Calu3 (cell line): ENCODE measurements around the gene PLPP3. TPM values are rescaled to one million over a fixed set of nuclear protein-coding genes. Genes with fewer than 3 reads are reported as not detected.

Experiments used
- BruUV-seq: library from RNA; stranded (reverse); fragments of 400-500 nt; replicated peaks from 2 replicates; lab custom pipeline; 2021; lab: Mats Ljungman, UMichigan
- CTCF ChIA-PET: fragments of 300-600 bp; sonication (Branson Sonifier 250); formaldehyde crosslinking; loops from one replicate; lab custom pipeline; 2022; ENCODE audit warnings: antibody characterized with exemption; lab: Charles Lee
- DNase-seq: peaks from one replicate; pipeline ENCODE4 v3.0.0; 2022
- H3K27ac Mint-ChIP-seq: one replicate; pipeline ENCODE4 v1.8.0; 2022; ENCODE audit warnings: mixed read lengths; ENCODE audit not compliant: unreplicated experiment
- H3K27me3 Mint-ChIP-seq: one replicate; pipeline ENCODE4 v1.8.0; 2022; ENCODE audit warnings: mixed read lengths; ENCODE audit not compliant: unreplicated experiment
- H3K36me3 Mint-ChIP-seq: one replicate; pipeline ENCODE4 v1.8.0; 2022; ENCODE audit warnings: mild to moderate bottlenecking, moderate library complexity, mixed read lengths; ENCODE audit not compliant: insufficient read depth, unreplicated experiment
- H3K4me1 Mint-ChIP-seq: one replicate; pipeline ENCODE4 v1.8.0; 2022; ENCODE audit warnings: mild to moderate bottlenecking, low read depth, mixed read lengths; ENCODE audit not compliant: unreplicated experiment
- H3K4me3 Mint-ChIP-seq: one replicate; pipeline ENCODE4 v1.8.0; 2022; ENCODE audit warnings: mild to moderate bottlenecking, low read depth, moderate library complexity, mixed read lengths; ENCODE audit not compliant: unreplicated experiment
- H3K9me3 Mint-ChIP-seq: one replicate; pipeline ENCODE4 v1.8.0; 2022; ENCODE audit warnings: low read depth, mixed read lengths; ENCODE audit not compliant: unreplicated experiment
- intact Hi-C: fragments of 100-400 bp; cut with micrococcal nuclease; formaldehyde crosslinking; loops from one replicate; pipeline ENCODE4 v1.10.0; 2022; ENCODE audit not compliant: unreplicated experiment
- total RNA-seq: library from RNA; stranded (reverse); gene quantifications from 2 replicates; pipeline ENCODE4 v1.2.3, GENCODE V29; 2022
- TF ChIP-seq, protein P1 (sequence below): fragments of 200-600 bp; IDR thresholded peaks from one replicate; pipeline ENCODE4 v1.8.0; 2022; ENCODE audit warnings: antibody characterized with exemption; ENCODE audit not compliant: unreplicated experiment

Gene PLPP3
- total RNA-seq, 1 experiment from 2014 or later: 18.9 TPM

DNA sequence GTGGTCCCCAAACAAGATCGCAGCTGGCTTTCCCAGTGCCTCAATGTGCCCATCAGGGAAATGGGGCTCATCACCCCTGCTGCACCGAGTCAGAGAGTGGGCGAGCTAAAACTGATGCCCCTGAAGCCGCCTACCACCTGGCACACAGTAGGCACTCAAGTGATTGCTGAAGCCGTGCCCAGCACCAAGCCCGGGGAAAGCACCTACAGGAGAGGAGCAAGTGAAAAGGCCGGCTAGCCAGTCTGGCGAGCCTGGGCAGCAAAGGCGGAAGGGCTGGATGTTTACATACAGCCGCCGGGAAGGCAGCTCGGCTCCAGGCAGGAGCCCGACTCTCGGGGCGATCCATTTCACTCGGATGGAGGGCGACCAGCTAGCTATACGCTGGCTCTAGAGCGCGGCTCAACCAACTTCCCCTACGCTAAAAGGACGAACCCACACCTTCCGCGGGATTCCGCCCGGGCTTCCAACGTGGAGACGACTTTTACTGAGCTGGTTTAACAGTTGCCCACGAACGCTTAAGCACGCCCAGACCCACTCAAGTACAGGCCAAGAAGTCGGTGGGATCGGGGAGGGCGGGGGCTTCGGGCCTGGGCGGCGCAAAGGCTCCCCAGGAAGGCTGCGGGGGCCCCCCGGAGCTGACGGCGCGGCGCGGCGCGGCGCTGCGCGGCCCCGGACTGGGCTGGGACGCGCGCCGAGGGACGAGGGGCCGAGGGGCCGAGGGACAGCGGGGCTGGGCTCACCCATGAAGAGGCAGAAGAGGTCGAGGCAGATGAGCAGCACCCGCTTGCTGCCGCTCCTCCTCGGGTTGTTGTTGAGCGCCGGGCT, 1.0 kb downstream of the PLPP3 start:
- Mint-ChIP-seq H3K4me3 (peak overlapping the region; percentile 79), H3K27me3 (no peaks in the 10 kb centered on the region), H3K36me3 (peaks cover 38% of the 10 kb centered on the region), H3K9me3 (no peaks in the 10 kb centered on the region), H3K27ac (peak overlapping the region; percentile 48), H3K4me1 (peaks cover 38% of the 10 kb centered on the region)
- intact Hi-C loops: loop anchor here (2.0 to 5.0 kb wide), 4 partner anchors 106 to 388 kb away; no protein-coding TSS in a partner anchor
- BruUV-seq: no TSS peak
- DNase-seq: peak; percentile 65
- CTCF ChIA-PET: interaction anchor here (0.6 to 1.5 kb wide), 3 partner anchors 9 to 242 kb away, joined by 4 to 9 read pairs (median 4); no protein-coding TSS in a partner anchor
- TF ChIP-seq, protein P1, sequence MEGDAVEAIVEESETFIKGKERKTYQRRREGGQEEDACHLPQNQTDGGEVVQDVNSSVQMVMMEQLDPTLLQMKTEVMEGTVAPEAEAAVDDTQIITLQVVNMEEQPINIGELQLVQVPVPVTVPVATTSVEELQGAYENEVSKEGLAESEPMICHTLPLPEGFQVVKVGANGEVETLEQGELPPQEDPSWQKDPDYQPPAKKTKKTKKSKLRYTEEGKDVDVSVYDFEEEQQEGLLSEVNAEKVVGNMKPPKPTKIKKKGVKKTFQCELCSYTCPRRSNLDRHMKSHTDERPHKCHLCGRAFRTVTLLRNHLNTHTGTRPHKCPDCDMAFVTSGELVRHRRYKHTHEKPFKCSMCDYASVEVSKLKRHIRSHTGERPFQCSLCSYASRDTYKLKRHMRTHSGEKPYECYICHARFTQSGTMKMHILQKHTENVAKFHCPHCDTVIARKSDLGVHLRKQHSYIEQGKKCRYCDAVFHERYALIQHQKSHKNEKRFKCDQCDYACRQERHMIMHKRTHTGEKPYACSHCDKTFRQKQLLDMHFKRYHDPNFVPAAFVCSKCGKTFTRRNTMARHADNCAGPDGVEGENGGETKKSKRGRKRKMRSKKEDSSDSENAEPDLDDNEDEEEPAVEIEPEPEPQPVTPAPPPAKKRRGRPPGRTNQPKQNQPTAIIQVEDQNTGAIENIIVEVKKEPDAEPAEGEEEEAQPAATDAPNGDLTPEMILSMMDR: no peak

DNA sequence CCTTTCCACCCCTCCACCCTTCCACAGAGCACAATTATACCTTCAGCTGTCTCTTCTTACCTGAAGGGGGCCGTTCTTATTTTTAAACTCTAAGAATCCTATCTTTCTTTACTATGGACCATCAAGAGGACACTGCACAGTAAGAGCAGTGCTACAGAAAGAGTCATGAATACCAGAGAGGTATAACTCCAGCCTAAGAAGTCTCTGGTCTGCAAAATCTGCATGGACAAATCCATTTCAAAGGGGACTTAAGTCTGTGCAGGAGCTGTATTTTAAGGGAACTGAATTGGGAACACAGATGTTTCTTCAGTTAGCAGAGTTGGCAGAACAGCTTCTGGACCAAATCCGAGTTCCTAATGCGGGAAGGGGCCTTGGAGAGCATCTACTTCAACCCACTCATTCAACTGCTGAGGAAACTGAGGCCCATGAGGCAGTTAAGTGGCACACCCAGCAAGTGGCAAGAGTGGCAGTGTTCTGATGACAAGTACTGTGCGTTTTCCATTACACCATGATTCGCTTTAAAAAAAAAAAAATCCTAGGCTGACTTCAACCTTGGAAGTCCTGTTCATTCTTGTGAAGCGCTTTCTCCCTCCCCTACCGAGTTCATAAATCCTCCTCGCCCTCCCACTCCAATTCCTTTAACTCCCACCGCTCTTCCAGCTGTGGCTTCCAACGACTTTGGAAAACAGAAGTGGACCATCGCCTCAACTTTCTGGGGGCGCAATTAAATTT, 1.8 kb downstream of the PLPP3 start:
- Mint-ChIP-seq H3K9me3 (no peaks in the 10 kb centered on the region), H3K27me3 (no peaks in the 10 kb centered on the region), H3K36me3 (peaks cover 38% of the 10 kb centered on the region), H3K27ac (peak overlapping the region; percentile 48), H3K4me1 (peaks cover 46% of the 10 kb centered on the region), H3K4me3 (peak overlapping the region; percentile 79)
- no peak for DNase-seq
- CTCF ChIA-PET: interaction anchor here (0.6 to 1.5 kb wide), 6 partner anchors 60 to 1098 kb away, joined by 3 to 9 read pairs (median 4); no protein-coding TSS in a partner anchor
- no TSS peak for BruUV-seq
- TF ChIP-seq, protein P1: no peak
- intact Hi-C loops: loop anchor here (1.0 to 5.0 kb wide), 6 partner anchors 61 to 387 kb away; no protein-coding TSS in a partner anchor

- CTCF ChIA-PET: interaction anchor here (0.7 to 1.7 kb wide), 7 partner anchors 9 to 1098 kb away, joined by 3 to 9 read pairs (median 4); no protein-coding TSS in a partner anchor
- peak overlapping the region; percentile 79 for H3K4me3 Mint-ChIP-seq
- BruUV-seq: no TSS peak
- no peak for DNase-seq
- H3K27ac Mint-ChIP-seq: peak overlapping the region; percentile 48
- peaks cover 49% of the 10 kb centered on the region for H3K4me1 Mint-ChIP-seq
- intact Hi-C loops: loop anchor here (1.0 to 5.0 kb wide), 3 partner anchors 60 to 168 kb away; no protein-coding TSS in a partner anchor
- no peaks in the 10 kb centered on the region for H3K27me3 Mint-ChIP-seq
- TF ChIP-seq, protein P1: peak; percentile 42
- H3K36me3 Mint-ChIP-seq: peaks cover 38% of the 10 kb centered on the region
- H3K9me3 Mint-ChIP-seq: no peaks in the 10 kb centered on the region
Observed at GRCh38 chr1:56576880-56577405, 2.4 kb downstream of the PLPP3 start.

GRCh38 chr1:56575865-56576264, 3.5 kb downstream of the PLPP3 start:
- H3K27ac Mint-ChIP-seq: no peak overlapping the region
- H3K9me3 Mint-ChIP-seq: no peaks in the 10 kb centered on the region
- H3K27me3 Mint-ChIP-seq: no peaks in the 10 kb centered on the region
- DNase-seq: no peak
- TF ChIP-seq, protein P1: no peak
- H3K4me1 Mint-ChIP-seq: peaks cover 56% of the 10 kb centered on the region
- no peak overlapping the region for H3K4me3 Mint-ChIP-seq
- no TSS peak for BruUV-seq
- intact Hi-C loops: loop anchor here (2.0 to 5.0 kb wide), 2 partner anchors 59 to 104 kb away; no protein-coding TSS in a partner anchor
- CTCF ChIA-PET: interaction anchor here (0.6 to 1.7 kb wide), 2 partner anchors 10 to 917 kb away, joined by 3 read pairs; no protein-coding TSS in a partner anchor
- peaks cover 42% of the 10 kb centered on the region for H3K36me3 Mint-ChIP-seq
